Left lung (tissue), 10 donors: ENCODE data around the gene OSCAR. TPM values are rescaled to one million over a fixed set of nuclear protein-coding genes. Genes with fewer than 3 reads are reported as not detected.
A peak's percentile ranks its signal among the peaks of the same experiment; 100 is the strongest.

Source experiments
- ATAC-seq: fragments of 200-7000 bp; cut with Tn5 transposase; one replicate; pipeline ENCODE4 v1.9.1; 2020; ENCODE audit warnings: moderate library complexity
- DNase-seq, 4 donors: peaks; one replicate each; pipeline ENCODE4 v3.0.0-alpha.2; 2013 to 2020
- H3K27ac ChIP-seq, 2 donors: fragments of 200-600 bp; sonication (generic) in 1 of 2; one replicate each; pipeline versions ENCODE4 v1.5.0 to v1.8.0; 2020 to 2021
- H3K27me3 ChIP-seq, 2 donors: fragments of 200-600 bp; sonication (generic) in 1 of 2; one replicate each; pipeline versions ENCODE4 v1.5.0 to v1.8.0; 2020 to 2021
- H3K36me3 ChIP-seq, 2 donors: fragments of 200-600 bp; sonication (generic) in 1 of 2; one replicate each; pipeline versions ENCODE4 v1.5.0 to v1.8.0; 2020 to 2021
- H3K4me1 ChIP-seq, 2 donors: fragments of 200-600 bp; one replicate each; pipeline ENCODE4 v1.8.0; 2021
- H3K4me3 ChIP-seq, 2 donors: fragments of 200-600 bp; sonication (generic) in 1 of 2; one replicate each; pipeline versions ENCODE4 v1.5.0 to v1.8.0; 2020 to 2021; ENCODE audit warnings: mild to moderate bottlenecking in 1 of 2
- H3K9me3 ChIP-seq, 2 donors: fragments of 200-600 bp; sonication (generic) in 1 of 2; one replicate each; pipeline versions ENCODE4 v1.5.0 to v1.8.0; 2020 to 2021
- intact Hi-C, 2 donors: fragments of 100-400 bp; cut with DNase I; formaldehyde crosslinking; loops; one replicate each; pipeline versions ENCODE4 v1.11.2 to v1.14.2; 2022
- polyA plus RNA-seq, 6 donors: library from polyadenylated mRNA; unstranded; fragments of 120-200 nt; gene quantifications; one replicate each; pipeline ENCODE4 v1.2.1, GENCODE V29; 2013; ENCODE audit not compliant: insufficient read length in 6 of 6
- total RNA-seq, 2 donors: library from RNA; stranded (reverse); fragmentation: NEBNext Ultra II Directional; extraction: Animal tissue kit (Norgen Biotek cat#: 25700); gene quantifications; one replicate each; pipeline ENCODE4 v1.2.1, GENCODE V29; 2021
- TF ChIP-seq, protein P1 (sequence below), 2 donors: fragments of 200-600 bp; sonication (generic) in 1 of 2; IDR thresholded peaks; one replicate each; pipeline versions ENCODE4 v1.5.0 to v1.8.0; 2021; ENCODE audit warnings: antibody characterized with exemption in 2 of 2
- donor health status: DM: no; HTN: yes; CAD: no.
- donor health status: DM: no; HTN: no; CAD: no.

Gene OSCAR
- total and polyA plus RNA-seq, 8 donors: 0.43 to 57.1 (median 0.58) TPM

DNA sequence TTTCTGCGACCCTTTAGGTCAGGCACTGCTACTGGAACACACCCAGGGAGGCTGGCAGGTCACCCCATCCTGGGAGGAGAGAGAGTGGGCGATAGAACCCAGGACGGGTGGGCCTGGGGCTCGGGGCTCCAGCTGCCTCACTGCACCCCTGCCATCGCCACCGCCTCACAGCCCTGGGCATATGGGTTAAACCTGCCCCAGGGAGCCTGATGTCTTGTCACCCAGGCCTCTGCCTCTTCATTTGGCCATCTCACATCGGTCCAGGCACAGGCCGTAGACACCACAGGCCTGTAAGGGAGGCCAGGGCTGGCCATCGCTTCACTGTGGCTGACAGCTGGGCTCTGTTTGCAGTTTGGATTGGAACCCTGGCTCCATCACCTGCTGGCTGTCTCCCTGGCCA, 25.1 kb upstream of the OSCAR start:
- H3K27ac ChIP-seq: no peak overlapping the region
- no peaks in the 10 kb centered on the region for H3K27me3 ChIP-seq
- ATAC-seq (no peak), DNase-seq (peak in 1 of 4 donors; percentile 55)
- no peaks in the 10 kb centered on the region for H3K4me1 ChIP-seq
- intact Hi-C loops: no loop called here
- no peaks in the 10 kb centered on the region for H3K9me3 ChIP-seq
- H3K4me3 ChIP-seq: no peak overlapping the region
- TF ChIP-seq, protein P1, sequence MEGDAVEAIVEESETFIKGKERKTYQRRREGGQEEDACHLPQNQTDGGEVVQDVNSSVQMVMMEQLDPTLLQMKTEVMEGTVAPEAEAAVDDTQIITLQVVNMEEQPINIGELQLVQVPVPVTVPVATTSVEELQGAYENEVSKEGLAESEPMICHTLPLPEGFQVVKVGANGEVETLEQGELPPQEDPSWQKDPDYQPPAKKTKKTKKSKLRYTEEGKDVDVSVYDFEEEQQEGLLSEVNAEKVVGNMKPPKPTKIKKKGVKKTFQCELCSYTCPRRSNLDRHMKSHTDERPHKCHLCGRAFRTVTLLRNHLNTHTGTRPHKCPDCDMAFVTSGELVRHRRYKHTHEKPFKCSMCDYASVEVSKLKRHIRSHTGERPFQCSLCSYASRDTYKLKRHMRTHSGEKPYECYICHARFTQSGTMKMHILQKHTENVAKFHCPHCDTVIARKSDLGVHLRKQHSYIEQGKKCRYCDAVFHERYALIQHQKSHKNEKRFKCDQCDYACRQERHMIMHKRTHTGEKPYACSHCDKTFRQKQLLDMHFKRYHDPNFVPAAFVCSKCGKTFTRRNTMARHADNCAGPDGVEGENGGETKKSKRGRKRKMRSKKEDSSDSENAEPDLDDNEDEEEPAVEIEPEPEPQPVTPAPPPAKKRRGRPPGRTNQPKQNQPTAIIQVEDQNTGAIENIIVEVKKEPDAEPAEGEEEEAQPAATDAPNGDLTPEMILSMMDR (IDR thresholded peaks at IDR 0.05): no peak
- peaks cover 0 to 99% of the 10 kb centered on the region in 2 donors for H3K36me3 ChIP-seq

DNA sequence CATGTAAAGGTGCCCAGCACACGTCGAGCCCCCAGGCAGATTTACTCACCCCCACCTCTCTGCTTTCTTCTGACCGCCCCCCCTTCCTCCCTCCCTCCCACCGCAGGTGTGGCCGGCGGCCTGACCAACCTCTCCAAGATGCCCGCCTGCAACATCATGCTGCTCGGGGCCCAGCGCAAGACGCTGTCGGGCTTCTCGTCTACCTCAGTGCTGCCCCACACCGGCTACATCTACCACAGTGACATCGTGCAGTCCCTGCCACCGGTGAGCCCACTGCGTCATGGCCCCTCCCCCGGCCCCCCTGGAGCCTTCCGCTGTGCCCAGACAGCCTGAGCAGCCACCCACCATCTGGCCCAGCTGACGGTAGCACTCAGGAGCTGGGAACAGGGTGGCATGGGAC, 23.8 kb upstream of the OSCAR start:
- TF ChIP-seq, protein P1 (IDR thresholded peaks at IDR 0.05): no peak
- Histone ChIP-seq H3K9me3 (no peaks in the 10 kb centered on the region), H3K27me3 (no peaks in the 10 kb centered on the region), H3K27ac (no peak overlapping the region), H3K4me3 (no peak overlapping the region), H3K4me1 (no peaks in the 10 kb centered on the region), H3K36me3 (peaks cover 0 to 100% of the 10 kb centered on the region in 2 donors)
- DNase-seq (peak in 1 of 4 donors; percentile 57), ATAC-seq (no peak)
- intact Hi-C loops: no loop called here

DNA sequence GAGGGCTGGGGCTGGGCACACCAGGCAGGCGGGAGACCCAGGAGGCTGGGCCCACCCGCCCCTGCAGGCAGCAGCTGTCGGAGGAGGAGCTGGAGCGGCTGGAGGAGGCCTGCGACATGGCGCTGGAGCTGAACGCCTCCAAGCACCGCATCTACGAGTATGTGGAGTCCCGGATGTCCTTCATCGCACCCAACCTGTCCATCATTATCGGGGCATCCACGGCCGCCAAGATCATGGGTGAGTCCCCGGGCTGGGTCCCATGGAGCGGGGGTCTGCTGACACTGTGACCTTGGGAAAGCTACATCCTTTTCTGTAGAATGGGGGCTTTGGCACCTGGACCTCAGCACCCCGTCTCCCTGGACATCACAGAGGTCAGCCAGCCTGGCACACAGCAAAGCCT, 23.1 kb upstream of the OSCAR start:
- Histone ChIP-seq H3K4me1 (no peaks in the 10 kb centered on the region), H3K36me3 (peaks cover 0 to 99% of the 10 kb centered on the region in 2 donors), H3K4me3 (no peak overlapping the region), H3K27ac (no peak overlapping the region), H3K27me3 (no peaks in the 10 kb centered on the region), H3K9me3 (no peaks in the 10 kb centered on the region)
- intact Hi-C loops: no loop called here
- TF ChIP-seq, protein P1 (IDR thresholded peaks at IDR 0.05): no peak
- DNase-seq (no peak), ATAC-seq (no peak)

DNA sequence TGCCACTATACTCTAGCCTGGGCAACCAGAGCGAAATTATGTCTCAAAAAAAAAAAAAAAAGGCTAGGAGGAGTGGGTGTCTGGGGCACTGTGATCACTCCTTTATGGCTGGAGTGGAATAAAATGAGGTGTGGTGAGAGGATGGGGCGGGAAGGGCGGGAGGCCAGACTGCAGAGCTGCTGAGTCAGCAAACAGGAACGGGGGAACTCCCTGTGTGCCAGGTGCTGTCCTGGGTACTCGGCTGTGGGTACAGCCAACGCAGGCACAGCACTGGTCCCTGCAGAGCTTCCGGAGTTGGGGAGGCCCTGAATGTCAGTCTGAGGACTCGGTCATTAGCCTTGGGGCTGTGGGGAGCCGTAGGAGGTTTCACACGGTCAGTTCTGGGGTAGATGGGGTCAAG, 20.7 kb upstream of the OSCAR start:
- DNase-seq: no peak
- Histone ChIP-seq H3K4me1 (peaks cover 3 to 8% of the 10 kb centered on the region in 2 donors), H3K9me3 (no peaks in the 10 kb centered on the region), H3K27me3 (no peaks in the 10 kb centered on the region), H3K36me3 (peaks cover 0 to 82% of the 10 kb centered on the region in 2 donors), H3K4me3 (no peak overlapping the region), H3K27ac (no peak overlapping the region)
- ATAC-seq: no peak
- TF ChIP-seq, protein P1 (IDR thresholded peaks at IDR 0.05): no peak
- intact Hi-C loops: no loop called here

DNA sequence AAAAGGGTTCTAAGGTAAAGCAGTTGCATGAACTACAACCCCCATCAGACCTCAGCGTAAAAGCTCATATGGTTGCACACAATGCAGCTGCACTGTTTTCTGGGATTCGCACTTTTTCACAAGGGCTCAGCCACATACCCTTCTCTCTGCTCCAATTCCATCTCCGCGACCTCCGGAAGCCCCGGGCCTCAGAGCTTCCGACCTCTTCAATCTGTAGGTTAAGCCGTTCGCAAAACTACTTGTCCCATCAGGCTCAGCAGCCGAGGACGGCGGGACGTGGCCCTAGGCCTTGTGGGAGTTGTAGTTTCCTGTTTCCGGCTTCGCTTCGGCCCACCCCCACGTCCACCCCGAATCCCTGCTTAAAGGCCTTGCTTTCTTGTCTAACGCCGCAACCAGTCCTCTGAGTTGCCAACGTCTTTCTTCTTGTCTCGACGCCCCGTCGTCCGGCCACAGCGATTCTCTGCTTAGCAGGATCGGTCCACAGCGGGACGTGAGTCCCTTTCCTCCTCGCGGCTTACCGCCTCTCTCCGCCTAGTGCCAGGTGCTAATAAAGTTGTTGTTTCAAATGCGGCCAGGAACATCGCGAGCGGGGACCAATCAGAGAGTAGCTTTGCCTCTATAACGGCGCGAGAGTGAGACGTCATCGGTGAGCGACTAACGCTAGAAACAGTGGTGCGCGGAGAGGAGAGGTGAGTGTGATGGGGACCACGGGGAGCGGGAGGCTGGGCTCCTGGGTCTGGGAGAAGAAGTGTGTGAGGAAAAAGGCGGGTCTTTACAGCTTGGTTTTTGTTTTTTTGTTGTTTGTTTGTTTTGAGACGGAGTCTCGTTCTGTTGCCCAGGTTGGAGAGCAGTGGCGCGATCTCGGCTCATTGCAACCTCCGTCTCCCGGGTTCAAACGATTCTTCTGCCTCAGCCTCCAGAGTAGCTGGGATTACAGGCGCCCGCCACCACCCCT, 14.8 kb upstream of the OSCAR start, which contains the start of the genes PRPF31 and TFPT:
Gene PRPF31, plus strand, starts transcription at position 646 of the 955 bp plus-strand sequence. CDS start 2,525 bp downstream, outside the sequence.
Gene TFPT, minus strand, starts transcription at position 549 of the 955 bp plus-strand sequence. Its CDS starts 388 bp downstream, at position 161.
- peaks cover 13 to 25% of the 10 kb centered on the region in 2 donors for H3K4me1 ChIP-seq
- peaks cover 0 to 46% of the 10 kb centered on the region in 2 donors for H3K36me3 ChIP-seq
- ATAC-seq (peak; percentile 98), DNase-seq (peak; percentile 95 to 100 (median 96))
- H3K9me3 ChIP-seq: no peaks in the 10 kb centered on the region
- TF ChIP-seq, protein P1 (IDR thresholded peaks at IDR 0.05): no peak
- peak within 1 kb of the TSS; percentile 86 for H3K4me3 ChIP-seq
- intact Hi-C loops: no loop called here
- no peaks in the 10 kb centered on the region for H3K27me3 ChIP-seq
- H3K27ac ChIP-seq: peak within 1 kb of the TSS; percentile 89 to 92
